Measurements from ENCODE around the gene RETREG2. TPM values are rescaled to one million over a fixed set of nuclear protein-coding genes. Genes with fewer than 3 reads are reported as not detected.
A peak's percentile ranks its signal among the peaks of the same experiment; 100 is the strongest.

Gene RETREG2
- polyA plus RNA-seq, 1 donor from 2014 or later: 156 TPM

DNA sequence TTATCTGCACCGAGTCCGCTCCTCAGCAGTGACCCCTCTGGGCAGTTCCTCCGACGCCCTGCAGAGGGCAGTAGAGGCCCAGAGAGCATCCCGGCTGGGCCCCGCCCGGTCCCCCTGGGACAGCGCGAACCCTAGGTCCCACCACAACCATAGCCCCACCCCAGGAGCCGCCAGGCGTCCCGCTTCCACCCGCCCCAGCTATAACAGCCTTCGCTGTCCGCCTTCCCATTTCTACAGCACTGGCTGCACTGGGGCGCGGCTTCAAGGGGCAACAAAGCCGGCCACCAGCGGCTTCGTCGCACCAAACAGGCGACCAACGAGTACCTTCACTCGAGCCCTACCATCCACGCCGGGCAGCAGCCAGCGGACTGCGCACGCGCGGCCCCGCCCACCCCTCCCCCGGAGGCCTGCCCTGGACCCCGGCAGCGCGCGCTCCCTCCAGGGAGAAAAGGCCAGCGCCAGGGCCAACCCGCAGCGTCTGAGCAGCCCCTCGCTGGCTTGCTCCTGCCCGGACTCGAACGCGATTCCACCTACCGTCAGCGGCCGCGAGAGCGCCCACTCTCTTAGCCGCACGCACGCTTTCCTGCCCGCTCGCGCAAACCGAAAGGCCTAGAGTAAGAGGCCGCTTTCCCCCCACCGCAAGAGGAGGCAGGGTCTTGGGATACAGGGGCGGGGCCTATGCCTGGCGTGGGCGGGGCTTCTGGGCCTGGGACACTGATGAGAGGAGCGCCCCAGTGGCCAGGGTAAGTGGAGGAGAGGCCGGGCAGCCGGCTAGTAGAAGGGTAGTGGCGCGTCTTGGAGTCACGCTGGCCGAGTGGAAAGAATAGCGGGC lies 17.7 kb upstream of the RETREG2 start, which contains the start of gene NHEJ1:
NHEJ1 (minus strand) TSS at position 630 of the 832 bp plus-strand sequence. CDS start 2,453 bp downstream, outside the sequence.
- TF ChIP-seq EZH2 (IDR thresholded peaks at IDR 0.05; ENCODE audit: borderline replicate concordance, insufficient read depth, low read length, poor library complexity, severe bottlenecking) (no peak), POLR2AphosphoS5 (IDR thresholded peaks at IDR 0.05) (peak; percentile 78), TAF1 (IDR thresholded peaks at IDR 0.05; ENCODE audit: low read depth) (peak; percentile 37), SMC3 (conservative IDR thresholded peaks at IDR 0.05; ENCODE audit: poor library complexity) (peak; percentile 79), RAD21 (conservative IDR thresholded peaks at IDR 0.05) (peak; percentile 82), MXI1 (conservative IDR thresholded peaks at IDR 0.05; ENCODE audit: poor library complexity, severe bottlenecking) (peak; percentile 76), EP300 (conservative IDR thresholded peaks at IDR 0.05; ENCODE audit: poor library complexity, severe bottlenecking) (peak; percentile 29)
- TF ChIP-seq, protein P1, sequence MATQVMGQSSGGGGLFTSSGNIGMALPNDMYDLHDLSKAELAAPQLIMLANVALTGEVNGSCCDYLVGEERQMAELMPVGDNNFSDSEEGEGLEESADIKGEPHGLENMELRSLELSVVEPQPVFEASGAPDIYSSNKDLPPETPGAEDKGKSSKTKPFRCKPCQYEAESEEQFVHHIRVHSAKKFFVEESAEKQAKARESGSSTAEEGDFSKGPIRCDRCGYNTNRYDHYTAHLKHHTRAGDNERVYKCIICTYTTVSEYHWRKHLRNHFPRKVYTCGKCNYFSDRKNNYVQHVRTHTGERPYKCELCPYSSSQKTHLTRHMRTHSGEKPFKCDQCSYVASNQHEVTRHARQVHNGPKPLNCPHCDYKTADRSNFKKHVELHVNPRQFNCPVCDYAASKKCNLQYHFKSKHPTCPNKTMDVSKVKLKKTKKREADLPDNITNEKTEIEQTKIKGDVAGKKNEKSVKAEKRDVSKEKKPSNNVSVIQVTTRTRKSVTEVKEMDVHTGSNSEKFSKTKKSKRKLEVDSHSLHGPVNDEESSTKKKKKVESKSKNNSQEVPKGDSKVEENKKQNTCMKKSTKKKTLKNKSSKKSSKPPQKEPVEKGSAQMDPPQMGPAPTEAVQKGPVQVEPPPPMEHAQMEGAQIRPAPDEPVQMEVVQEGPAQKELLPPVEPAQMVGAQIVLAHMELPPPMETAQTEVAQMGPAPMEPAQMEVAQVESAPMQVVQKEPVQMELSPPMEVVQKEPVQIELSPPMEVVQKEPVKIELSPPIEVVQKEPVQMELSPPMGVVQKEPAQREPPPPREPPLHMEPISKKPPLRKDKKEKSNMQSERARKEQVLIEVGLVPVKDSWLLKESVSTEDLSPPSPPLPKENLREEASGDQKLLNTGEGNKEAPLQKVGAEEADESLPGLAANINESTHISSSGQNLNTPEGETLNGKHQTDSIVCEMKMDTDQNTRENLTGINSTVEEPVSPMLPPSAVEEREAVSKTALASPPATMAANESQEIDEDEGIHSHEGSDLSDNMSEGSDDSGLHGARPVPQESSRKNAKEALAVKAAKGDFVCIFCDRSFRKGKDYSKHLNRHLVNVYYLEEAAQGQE (IDR thresholded peaks at IDR 0.05; ENCODE audit: borderline replicate concordance): peak; percentile 60
- TF ChIP-seq, protein P2, sequence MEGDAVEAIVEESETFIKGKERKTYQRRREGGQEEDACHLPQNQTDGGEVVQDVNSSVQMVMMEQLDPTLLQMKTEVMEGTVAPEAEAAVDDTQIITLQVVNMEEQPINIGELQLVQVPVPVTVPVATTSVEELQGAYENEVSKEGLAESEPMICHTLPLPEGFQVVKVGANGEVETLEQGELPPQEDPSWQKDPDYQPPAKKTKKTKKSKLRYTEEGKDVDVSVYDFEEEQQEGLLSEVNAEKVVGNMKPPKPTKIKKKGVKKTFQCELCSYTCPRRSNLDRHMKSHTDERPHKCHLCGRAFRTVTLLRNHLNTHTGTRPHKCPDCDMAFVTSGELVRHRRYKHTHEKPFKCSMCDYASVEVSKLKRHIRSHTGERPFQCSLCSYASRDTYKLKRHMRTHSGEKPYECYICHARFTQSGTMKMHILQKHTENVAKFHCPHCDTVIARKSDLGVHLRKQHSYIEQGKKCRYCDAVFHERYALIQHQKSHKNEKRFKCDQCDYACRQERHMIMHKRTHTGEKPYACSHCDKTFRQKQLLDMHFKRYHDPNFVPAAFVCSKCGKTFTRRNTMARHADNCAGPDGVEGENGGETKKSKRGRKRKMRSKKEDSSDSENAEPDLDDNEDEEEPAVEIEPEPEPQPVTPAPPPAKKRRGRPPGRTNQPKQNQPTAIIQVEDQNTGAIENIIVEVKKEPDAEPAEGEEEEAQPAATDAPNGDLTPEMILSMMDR (IDR thresholded peaks at IDR 0.05; ENCODE audit: poor library complexity, severe bottlenecking): peak; percentile 95
- no peaks in the 10 kb centered on the region for H3K9me2 ChIP-seq (ENCODE audit: insufficient read depth, low read length)

DNA sequence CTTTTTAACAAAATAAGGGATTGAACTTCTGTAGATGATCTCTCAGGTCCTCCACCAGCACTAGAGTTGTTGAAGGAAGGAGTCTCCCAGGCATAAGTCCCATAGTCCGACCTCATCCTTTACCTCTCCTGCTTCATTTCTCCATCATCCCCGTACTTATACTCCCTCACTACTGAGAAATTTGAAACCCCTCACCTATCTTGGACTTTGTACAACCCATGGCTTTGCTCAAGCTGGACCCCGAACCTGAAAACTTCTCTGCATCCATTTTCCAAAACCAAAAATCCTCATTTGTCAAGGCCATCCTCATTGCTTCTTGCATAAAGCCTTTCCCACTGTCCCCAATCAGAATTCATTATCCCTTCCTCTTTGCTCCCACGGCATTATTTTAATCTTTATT lies 17.0 kb upstream of the RETREG2 start:
- H3K36me3 ChIP-seq (ENCODE audit: insufficient read depth, low read length): no peaks in the 10 kb centered on the region
- peak overlapping the region; percentile 81 for H3K9ac ChIP-seq (ENCODE audit: low read length)
- H3K4me3 ChIP-seq (ENCODE audit: low read length): peak overlapping the region; percentile 85
- no peaks in the 10 kb centered on the region for H3K9me3 ChIP-seq (ENCODE audit: low read length)
- H3K4me2 ChIP-seq (ENCODE audit: low read length): peak overlapping the region; percentile 41
- H3K9me2 ChIP-seq (ENCODE audit: insufficient read depth, low read length): no peaks in the 10 kb centered on the region
- H3K27ac ChIP-seq (ENCODE audit: low read length): peak overlapping the region; percentile 78
- H4K20me1 ChIP-seq (ENCODE audit: insufficient read depth): no peaks in the 10 kb centered on the region
- H3F3A ChIP-seq (ENCODE audit: insufficient read depth, low read length, poor library complexity, severe bottlenecking): no peaks in the 10 kb centered on the region
- no peaks in the 10 kb centered on the region for H3K79me2 ChIP-seq (replicated peaks; ENCODE audit: insufficient read depth, low read length)
- H3K27me3 ChIP-seq (ENCODE audit: insufficient read depth, low read depth, low read length): no peaks in the 10 kb centered on the region
- H2AFZ ChIP-seq (ENCODE audit: low read depth, low read length): peak overlapping the region; percentile 66
- TF ChIP-seq, protein P1 (IDR thresholded peaks at IDR 0.05; ENCODE audit: borderline replicate concordance): no peak
- TF ChIP-seq, protein P2 (IDR thresholded peaks at IDR 0.05; ENCODE audit: poor library complexity, severe bottlenecking): no peak
- TF ChIP-seq SMC3 (conservative IDR thresholded peaks at IDR 0.05; ENCODE audit: poor library complexity) (no peak), RAD21 (conservative IDR thresholded peaks at IDR 0.05) (no peak), POLR2AphosphoS5 (IDR thresholded peaks at IDR 0.05) (no peak), EP300 (conservative IDR thresholded peaks at IDR 0.05; ENCODE audit: poor library complexity, severe bottlenecking) (no peak), EZH2 (IDR thresholded peaks at IDR 0.05; ENCODE audit: borderline replicate concordance, insufficient read depth, low read length, poor library complexity, severe bottlenecking) (no peak), MXI1 (conservative IDR thresholded peaks at IDR 0.05; ENCODE audit: poor library complexity, severe bottlenecking) (no peak), TAF1 (IDR thresholded peaks at IDR 0.05; ENCODE audit: low read depth) (no peak)

More for the DNA sequence above, 17.7 kb upstream of the RETREG2 start, which contains the start of gene NHEJ1:
- H2AFZ ChIP-seq (ENCODE audit: low read depth, low read length): peak within 1 kb of the TSS; percentile 66
- no peaks in the 10 kb centered on the region for H3K79me2 ChIP-seq (replicated peaks; ENCODE audit: insufficient read depth, low read length)
- no peaks in the 10 kb centered on the region for H3K27me3 ChIP-seq (ENCODE audit: insufficient read depth, low read depth, low read length)
- peak within 1 kb of the TSS; percentile 78 for H3K27ac ChIP-seq (ENCODE audit: low read length)
- no peaks in the 10 kb centered on the region for H3F3A ChIP-seq (ENCODE audit: insufficient read depth, low read length, poor library complexity, severe bottlenecking)
- peak within 1 kb of the TSS; percentile 81 for H3K9ac ChIP-seq (ENCODE audit: low read length)
- no peaks in the 10 kb centered on the region for H3K36me3 ChIP-seq (ENCODE audit: insufficient read depth, low read length)
- no peaks in the 10 kb centered on the region for H3K9me3 ChIP-seq (ENCODE audit: low read length)
- peak within 1 kb of the TSS; percentile 85 for H3K4me3 ChIP-seq (ENCODE audit: low read length)
- H4K20me1 ChIP-seq (ENCODE audit: insufficient read depth): no peaks in the 10 kb centered on the region
- H3K4me2 ChIP-seq (ENCODE audit: low read length): peak within 1 kb of the TSS; percentile 63
